HG02571 (cell line): ENCODE data around the gene KISS1R.
"Not testable (repeated sequence)": the region's sequence is repeated elsewhere in the genome, so short reads cannot be mapped to it uniquely, and the experiment has no call there.

Experiments
- ATAC-seq: cut with Tn5 transposase; IDR thresholded peaks from one replicate; pipeline ENCODE4 v1.9.1; 2021; ENCODE audit warnings: mild to moderate bottlenecking, moderate library complexity; ENCODE audit not compliant: unreplicated experiment

The KISS1R gene

DNA sequence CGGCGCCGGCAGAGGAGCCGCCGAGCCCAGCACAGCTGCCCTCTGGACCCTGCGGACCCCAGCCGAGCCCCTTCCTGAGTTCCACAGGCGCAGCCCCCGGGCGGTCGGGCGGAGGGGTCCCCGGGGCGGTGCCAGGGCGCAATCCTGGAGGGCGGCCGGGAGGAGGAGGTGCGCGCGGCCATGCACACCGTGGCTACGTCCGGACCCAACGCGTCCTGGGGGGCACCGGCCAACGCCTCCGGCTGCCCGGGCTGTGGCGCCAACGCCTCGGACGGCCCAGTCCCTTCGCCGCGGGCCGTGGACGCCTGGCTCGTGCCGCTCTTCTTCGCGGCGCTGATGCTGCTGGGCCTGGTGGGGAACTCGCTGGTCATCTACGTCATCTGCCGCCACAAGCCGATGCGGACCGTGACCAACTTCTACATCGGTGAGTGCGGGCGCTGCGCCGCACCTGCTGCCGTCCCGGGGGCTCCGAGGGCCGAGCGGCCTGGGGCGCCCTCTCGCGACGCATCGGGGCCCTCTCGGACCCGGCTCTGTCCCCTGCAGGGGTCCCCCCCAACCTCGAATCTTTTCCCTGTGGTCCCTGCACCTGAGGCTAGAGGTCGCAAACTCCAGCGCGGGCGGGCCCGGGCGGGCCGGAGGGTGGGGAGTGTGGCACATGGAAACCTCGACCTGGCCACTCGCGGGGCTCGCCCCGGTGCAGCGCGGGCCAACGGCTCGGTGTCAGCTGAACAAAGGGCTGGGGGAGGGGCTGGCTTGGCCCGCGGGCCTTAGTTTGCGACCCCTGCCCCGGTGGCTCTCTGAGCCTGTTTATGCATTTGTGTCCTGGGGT, at the start of gene KISS1R:
Gene KISS1R (plus strand): TSS at position 11 of the 829 bp plus-strand sequence. CDS start 170 bp downstream, at position 181.
- no peak for ATAC-seq

DNA sequence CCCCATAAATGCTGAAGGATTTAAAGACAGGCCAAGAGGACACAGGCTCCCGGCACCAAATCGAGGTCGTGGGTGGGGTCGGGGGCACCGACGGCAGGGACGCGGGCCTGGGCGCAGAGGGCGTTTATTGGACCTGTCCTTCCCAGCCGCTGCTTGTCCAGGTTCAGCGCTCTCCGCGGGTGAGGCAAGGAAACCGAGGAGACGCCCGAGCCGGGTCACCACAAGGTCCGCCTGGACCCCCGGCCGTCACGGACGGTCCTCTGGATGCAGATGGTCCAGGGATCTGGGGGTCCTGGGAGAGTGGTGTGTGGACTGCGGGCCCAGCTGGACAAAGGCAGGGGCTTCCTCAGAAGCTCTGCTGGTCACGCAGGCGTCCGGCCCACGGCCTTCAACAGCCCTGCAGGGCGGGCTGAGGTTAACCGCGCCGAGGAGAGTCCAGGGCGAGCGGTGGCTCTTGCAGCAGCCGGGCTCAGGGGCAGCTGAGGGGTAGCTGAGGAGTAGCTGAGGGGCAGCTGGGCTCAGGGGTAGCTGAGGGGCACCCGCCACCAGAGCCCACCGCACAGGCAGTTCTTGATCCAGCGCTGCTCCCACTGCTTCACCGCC, 49.2 kb upstream of the KISS1R start:
- no peak for ATAC-seq

DNA sequence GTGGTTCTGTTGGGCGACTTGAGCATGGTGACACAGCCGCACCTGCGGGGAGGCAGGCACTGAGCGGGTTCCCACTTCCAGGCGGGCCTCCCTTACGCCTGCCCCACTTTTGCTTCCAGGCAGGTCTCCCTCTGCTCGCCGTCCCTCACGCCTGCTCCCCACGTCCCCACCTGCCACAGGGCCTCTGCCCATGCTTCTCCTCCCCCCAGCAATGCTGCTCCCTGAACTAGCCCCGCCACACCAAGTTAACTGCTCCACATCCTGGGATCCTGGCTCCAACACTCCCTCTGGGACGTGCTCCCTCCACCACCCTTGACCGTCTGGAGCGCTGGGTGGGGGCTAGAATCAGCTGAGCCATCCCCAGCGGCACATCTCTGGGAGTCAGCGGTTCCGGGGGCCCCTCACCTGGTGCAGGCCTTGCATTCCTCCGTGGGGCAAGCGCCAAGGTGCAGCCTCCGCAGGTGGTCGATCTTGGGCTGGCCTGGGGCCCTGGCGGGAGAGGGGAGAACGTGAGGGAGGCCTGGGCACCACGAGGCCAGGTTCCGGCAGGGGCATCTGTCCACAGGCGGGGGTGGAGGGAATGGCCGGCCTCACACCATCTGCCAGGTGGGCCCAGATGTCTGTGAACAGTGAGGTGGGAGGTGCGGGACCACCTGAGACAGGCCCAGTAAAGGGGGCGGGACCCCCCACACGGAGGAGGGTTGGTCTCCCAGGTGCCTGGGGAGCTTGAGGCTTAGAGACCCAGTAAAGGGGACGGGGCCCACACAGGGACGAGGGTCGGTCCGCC, 48.5 kb upstream of the KISS1R start:
- ATAC-seq: no peak

DNA sequence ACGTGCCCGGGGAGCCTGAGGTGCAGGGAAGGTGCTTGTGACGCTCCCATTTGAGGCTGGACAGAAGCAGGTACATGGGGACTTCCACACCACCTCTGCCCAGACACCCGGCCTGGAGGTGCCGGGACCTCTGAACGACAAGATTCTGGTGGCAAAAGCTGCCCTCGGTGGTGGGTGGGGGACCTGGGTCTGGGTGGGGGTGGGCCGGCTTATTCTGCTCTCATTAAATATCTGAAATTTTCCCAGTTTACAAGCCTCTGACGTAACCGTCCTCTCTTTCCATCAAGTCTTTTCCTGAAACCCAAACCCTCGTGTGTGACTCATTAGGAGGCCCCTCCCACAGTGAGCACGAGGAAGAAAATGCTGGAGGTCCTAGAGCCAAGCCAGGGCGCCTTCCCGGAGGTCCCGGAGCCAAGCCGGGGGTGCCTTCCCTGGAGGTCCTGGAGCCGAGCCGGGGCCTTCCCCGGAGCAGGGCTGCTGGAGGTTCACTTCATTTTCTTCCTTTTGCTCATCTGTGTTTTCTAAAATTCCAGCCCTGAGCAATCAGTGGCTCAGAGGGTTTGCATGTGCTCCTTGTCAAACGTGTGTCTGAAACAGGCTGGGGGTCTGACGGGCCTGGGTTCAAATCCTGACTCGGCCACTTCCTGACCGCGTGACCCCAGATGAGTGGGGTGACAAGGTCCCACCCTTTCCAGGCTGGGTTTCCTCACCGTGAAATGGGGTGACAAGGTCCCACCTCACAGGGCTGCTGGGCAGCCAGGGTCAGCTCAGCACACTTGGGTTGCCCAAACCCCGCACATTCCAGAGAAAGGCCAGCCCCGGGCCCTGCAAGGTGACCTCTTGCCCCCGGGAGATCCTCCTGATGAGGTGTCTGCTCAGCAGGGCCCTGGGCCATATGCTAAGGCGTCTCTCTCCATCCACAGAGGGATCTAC, 47.6 kb upstream of the KISS1R start:
- ATAC-seq: no peak

DNA sequence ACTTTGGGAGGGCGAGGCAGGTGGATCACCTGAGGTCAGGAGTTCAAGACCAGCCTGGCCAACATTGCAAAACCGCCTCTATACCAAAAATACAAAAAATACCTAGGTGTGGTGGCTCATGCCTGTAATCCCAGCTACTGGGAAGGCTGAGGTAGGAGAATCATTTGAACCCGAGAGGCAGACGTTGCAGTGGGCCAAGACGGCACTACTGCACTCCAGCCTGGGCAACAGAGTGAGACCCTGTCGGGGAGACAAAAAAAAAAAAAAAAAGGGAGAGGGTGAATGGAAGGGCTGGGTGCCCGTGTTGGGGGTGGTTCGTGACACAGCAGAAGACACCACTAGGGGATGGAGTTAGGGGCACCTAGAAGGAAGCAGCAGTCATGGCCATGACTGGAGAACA, 46.8 kb upstream of the KISS1R start:
- no peak for ATAC-seq

DNA sequence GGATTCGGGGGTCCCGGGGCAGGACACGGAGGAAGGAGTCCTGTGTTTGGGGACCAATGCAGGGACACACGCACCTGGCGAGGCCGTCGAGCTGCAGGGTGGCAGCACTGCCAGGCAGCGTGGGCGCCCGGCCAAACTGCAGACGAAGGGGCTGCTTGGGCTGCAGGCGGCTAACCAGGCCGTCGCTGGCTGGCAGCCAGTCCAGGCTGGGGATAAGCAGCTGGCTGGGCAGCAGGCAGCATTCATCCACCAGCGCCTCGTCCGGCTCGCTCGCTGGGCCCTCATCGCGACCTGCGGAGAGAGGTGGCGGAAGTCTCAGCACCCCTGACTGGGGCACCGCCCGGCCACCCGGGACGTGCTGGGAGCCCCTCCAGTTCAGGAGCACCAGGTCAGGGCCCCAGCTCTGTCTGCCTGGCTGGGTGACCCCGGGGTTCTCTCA, 46.2 kb upstream of the KISS1R start:
- ATAC-seq: no peak

DNA sequence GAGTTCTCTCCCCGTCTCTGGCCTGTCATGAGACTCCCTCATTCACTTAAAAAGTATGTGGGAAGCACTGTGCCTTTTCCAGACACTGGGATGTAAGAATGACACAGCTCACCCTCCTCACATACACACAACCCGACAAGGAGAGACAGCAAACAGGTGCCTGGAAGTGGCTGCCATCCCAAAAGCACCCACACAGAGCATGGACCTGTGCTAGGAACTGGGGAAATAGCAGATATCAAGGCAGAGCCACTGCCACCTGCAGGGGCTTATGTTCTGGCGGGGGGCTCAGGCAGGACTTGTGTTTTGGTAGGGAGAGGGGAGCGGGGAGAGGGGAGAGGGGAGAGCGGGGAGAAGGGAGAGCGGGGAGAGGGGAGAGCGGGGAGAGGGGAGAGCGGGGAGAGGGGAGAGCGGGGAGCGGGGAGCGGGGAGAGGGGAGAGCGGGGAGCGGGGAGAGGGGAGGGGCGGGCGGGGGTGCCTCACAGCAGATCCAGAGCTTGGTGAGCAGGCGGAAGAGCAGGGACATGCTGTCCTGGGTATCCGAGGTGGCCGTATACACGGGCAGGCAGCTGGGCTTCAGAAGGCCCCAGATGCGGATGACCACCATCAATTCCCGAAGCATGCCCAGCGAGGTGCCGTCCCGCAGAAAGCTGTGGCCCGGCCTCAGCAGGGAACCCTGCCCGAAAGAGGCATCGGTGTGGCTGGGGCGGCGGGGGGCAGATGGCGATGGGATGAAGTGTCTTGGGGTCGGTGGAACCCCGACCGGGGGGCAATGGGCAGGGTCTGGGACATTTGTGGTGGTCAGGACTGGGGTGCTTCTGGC, 45.5 kb upstream of the KISS1R start:
- ATAC-seq: no peak

DNA sequence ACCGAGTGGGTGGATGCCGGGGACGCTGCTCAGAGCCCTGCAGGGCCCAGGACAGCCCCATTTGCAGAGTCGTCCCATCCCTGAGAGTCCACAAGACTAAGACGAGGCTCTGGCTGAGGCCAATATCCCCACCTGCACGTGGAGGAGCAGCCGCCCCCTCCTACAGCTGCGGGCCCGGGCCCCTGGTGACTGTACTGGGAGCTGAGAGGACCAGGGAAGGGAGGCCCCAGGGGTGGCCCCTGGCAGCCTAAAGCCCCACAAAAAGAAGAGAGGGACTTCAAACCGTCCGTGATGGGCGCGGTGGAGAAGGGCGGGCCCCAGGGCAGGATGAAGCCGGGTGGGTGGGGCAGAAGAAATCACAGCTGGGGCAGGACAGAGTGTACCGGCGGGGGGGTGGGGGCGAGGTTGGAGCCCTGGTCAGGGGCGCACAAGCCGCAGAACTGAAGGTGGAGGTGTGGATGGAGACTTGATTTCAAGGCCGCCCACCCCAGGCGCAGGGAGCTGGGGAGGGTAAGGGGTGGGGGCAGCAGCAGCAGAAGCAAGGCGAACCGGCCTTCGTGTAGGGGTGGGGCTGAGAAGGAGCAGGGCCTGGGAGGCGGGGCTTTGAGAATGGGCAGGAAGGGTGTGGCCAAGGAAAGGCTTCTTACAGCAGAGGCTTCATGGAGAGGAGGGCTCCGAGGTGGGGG, 44.7 kb upstream of the KISS1R start:
- ATAC-seq: no peak

DNA sequence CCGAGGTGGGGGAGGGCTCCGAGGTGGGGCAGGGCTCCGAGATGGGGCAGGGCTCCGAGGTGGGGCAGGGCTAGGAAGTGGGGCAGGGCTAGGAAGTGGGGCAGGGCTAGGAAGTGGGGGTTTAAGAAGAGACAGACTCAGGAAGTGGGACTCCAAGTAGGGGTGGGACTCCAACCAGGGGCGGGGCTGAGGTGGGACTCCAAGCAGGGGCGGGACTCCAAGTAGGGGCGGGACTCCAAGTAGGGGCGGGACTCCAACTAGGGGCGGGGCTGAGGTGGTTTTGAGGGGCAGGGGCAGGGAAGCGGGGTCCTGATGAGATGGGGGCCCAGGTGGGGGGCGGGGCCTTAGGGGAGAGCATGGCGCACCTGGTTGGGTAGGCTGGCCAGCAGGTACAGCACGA, 44.0 kb upstream of the KISS1R start:
- ATAC-seq: no peak

DNA sequence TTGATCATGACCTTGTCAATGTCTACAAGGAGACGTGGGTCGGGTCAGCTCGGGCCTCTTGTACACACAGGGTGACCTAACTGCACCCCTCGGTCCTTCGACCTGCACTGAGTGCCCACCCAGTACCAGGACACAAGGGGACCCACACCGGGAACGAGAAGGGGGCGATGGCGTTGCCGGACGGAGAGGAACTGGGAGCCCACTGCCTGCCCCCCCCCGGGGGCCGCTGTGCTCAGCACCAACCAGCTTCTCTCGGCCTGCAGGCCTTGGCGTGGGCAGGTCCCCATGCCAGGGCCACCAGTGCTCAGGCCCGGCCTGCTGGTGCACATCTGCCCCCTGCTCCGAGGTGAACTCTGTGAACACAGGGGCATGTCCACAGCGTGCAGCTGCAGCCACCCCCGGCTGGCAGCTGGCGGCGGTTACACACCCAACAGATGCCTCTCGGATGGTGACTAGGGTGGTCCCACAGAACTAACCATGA, 43.5 kb upstream of the KISS1R start:
- no peak for ATAC-seq

DNA sequence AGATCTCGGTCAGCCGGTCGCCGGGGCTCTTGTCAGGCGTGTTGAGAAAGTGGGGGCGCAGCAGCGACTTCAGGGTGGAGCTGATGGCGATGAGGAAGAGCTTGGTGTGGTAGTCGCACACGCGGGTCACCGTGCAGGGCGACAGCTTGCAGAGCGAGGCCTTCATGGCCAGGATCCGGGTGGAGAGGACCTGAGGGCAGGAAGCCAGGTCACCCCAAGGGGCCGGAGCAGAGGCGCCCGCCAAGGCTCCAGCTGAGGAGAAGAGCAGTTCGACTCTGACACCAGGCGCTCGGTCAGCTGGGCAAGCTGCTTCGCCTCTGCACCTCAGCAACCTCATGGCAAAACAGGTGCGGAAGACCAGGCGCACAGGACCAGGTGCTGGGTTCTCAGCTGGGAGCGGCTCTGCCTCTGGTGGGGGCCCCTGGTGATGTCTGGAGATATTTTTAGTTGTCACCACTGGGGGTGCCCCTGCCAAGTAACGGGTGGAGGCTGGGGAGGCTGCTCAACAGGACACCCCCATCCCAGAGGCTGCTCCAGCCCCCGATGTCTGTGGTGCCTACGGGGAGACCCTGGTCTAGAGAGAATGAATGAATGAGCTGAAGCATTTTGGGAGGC, 41.8 kb upstream of the KISS1R start:
- ATAC-seq: no peak

DNA sequence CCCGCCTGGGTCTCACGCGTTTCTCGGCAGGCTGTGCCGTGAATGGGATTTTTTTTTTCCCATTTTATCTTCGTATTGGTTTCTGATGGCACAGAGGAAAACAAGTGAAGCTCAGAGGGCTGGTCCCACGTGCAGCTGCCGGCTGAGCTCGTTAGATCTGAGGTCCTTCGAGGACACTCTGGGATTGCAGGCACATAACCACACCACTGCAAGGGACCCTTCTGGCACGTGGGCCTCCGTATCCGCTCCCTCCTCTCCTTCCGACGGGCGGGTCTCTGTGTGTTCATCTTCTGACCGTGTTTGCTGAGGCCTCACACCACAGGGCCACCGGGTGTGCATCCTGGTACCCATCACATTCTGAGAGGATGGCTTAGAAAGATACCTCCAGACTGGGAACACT, 41.0 kb upstream of the KISS1R start:
- no peak for ATAC-seq

DNA sequence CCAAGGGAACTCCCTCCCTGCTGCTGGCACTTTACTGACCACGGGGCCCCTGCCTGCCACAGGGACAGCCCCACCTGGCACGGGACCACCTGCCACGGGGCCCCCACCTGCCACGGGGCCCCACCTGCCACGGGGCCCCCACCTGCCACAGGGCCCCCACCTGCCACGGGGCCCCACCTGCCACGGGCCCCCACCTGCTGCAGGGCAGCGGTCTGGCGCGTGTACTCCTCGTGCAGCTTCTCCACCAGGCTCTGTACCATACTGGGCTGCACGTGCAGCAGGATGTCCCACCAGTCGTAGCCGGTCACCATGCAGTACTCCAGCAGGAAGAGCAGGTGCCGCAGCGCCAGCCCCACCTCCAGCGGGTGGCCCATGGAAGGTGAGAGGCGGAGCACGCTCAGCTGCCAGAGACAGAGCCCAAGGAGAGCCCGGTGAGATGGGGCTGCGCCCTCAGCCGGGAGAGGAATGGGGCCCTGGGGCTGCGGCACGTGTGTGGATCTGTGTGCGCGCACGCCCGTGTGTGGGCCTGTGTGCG, 40.3 kb upstream of the KISS1R start:
- ATAC-seq: no peak

DNA sequence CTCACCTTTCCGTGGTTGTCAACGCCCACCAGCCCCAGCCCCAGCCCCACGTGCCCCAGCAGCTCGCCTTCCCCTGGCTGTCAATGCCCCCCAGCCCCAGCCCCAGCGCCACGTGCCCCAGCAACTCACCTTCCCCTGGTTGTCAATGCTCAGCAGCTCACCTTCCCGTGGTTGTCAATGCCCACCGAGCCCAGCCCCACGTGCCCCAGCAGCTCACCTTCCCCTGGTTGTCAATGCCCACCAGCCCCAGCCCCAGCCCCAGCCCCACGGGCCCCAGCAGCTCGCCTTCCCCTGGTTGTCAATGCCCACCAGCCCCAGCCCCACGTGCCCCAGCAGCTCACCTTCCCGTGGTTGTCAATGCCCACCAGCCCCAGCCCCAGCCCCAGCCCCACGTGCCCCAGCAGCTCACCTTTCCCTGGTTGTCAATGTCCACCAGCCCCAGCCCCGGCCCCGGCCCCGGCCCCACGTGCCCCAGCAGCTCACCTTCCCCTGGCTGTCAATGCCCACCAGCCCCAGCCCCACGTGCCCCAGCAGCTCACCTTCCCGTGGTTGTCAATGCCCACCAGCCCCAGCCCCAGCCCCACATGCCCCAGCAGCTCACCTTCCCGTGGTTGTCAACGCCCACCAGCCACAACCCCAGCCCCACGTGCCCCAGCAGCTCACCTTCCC, 39.0 kb upstream of the KISS1R start:
- ATAC-seq: not testable (repeated sequence)

DNA sequence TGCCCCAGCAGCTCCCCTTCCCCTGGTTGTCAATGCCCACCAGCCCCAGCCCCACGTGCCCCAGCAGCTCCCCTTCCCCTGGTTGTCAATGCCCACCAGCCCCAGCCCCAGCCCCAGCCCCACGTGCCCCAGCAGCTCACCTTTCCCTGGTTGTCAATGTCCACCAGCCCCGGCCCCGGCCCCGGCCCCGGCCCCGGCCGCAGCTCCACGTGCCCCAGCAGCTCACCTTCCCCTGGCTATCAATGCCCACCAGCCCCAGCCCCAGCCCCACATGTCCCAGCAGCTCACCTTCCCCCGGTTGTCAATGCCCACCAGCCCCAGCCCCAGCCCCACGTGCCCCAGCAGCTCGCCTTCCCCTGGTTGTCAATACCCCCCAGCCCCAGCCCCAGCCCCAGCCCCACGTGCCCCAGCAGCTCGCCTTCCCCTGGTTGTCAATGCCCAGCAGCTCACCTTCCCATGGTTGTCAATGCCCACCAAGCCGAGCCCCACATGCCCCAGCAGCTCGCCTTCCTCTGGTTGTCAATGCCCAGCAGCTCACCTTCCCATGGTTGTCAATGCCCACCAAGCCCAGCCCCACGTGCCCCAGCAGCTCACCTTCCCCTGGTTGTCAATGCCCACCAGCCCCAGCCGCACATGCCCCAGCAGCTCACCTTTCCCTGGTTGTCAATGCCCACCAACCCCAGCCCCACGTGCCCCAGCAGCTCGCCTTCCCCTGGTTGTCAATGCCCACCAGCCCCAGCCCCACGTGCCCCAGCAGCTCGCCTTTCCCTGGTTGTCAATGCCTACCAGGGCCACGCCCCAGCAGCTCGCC, 38.2 kb upstream of the KISS1R start:
- ATAC-seq: not testable (repeated sequence)

DNA sequence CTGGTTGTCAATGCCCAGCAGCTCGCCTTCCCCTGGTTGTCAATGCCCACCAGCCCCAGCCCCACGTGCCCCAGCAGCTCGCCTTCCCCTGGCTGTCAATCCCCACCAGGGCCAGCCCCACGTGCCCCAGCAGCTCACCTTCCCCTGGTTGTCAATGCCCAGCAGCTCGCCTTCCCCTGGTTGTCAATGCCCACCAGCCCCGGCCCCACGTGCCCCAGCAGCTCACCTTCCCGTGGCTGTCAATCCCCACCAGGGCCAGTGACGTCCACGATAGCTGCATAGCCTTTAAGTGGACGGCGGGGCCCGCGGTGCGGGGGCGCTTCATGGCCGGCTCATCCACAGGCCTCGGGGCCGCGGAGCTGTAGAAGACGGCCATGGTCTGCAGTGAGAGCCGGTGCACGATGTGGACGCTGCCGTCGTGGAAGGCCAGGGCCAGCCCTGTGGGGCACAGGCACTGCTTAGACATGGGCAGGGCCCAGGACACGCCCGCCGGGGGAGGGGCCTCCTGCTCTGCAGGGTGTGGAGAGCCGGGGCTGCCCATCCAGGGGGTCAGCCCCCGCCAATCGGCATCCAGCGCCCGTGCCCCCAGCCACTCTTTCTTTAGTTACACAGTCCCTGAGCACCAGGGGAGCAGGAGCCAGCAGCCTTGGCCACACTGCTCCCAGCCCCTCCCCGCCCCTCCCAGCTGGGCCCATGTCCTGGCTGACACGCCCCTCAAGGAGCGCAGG, 37.3 kb upstream of the KISS1R start:
- ATAC-seq: no peak
